SKM-1 (cell line): ENCODE results near the gene TXNDC8.

Experiments used
- DNase-seq: peaks from one replicate; lab custom pipeline; 2025; ENCODE audit not compliant: unreplicated experiment; lab: John Stamatoyannopoulos, UW

The TXNDC8 gene

DNA sequence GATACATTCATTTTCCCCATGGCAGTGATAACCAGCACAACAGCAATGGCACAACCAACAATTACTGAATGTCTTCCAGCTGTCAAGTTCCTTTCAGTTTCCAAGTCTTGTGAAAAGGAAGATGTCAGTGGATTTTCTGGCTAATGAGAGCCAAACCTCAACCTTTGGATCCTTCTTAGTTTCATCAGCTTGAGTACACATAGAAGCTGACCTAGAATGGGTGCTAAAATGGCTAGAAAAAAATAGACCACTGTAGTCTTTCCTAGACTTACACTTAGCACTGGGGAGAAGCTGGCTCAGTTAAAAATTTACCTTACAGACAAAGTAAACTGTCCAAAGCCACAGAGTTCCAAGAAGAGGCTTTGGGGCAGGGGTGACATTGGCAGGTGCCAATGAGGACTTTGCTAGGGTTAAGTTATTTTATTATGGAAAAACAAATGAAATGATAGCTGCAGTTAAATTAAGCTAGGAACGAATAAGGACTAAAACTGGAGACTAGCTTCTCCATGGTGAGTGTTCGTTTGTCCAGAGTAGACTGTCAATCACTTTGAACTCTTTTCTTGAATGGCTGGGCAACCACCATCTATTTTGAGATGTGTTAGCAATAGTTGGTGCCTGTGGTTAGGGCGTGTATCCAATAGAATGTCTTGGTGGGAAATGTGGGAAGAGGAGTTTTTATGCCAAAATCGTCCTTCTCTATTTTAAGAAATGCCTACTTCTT, 55.5 kb downstream of the TXNDC8 start:
- peak; percentile 24 for DNase-seq

DNA sequence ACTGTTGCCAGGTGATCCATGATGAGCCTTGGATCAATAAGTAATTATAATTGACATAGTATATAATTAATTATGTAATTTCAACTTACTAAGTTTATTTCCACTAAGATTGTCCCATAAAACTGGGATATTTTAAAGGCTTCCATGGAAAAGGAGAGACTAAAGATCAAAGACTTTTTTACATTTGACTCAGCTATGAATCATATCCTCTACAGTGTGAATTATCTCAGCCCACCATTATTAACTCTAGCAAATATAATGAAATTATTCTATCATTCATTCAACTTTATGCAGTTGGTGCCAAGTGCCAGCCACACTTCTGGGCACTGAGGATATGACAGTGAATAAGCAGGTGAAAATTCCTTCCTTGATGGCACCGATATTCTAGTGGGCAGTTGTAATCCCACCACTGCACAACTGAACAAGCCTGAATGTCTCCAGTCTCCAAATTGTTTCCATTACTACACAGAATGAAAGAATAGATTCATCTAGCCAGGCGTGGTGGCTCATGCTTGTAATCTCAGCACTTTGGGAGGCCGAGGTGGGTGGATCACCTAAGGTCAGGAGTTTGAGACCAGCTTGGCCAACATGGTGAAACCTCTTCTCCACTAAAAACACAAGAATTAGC, 59.5 kb downstream of the TXNDC8 start:
- DNase-seq = no peak

DNA sequence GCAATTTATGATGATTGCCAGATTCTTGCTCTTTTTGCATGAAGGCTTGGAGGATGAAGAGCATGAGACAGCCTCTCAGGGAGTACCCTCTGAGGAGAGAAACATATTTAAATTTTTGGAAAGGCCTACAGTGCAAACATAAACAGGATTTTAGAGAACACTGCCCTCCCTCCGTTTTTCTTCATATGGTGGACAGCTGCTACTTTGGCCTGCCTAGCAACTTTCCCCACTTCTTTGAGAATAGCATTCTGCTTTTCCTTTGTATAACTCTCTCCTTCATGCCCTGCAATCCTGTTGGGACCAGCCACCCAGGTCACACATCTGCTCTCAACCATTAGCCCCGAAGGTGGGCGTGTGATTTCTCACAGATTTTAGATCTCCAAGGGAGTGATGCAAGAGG, 60.9 kb downstream of the TXNDC8 start:
- DNase-seq = no peak

DNA sequence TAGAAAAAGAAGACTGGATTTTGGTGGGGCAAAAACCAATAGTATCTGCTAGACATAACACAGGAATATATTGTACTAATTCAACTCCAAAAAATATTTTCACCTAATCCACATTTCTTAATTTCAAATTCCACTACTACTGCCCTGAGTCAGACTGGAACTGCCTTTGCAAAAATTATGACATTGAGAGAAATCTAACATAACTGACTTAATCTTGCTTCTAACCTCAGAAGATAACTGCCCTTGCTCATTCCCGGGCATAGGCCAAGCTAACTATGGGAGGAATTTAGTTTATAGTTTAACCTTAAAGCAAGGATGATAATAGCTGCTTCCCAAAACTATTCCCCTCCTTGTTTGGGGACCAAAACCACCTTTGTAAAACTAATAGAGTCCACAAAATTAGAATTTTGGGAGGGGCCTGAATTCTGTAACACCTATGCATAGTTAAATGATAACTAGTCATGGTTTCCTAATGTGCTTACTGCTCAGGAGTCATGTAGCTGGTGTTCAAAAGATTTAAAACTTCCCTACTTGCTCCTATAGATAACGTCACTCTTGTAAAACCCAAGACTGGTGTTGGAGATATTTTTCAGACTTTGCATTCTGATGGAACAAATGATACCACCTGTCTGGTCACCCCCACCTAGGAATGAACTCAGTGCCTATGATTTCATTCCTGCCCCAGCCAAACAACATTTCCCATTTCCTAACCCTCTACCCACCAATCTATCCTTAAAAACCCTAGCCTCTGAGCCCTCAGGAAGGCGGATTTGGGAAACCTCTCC, 67.3 kb downstream of the TXNDC8 start:
- no peak for DNase-seq

DNA sequence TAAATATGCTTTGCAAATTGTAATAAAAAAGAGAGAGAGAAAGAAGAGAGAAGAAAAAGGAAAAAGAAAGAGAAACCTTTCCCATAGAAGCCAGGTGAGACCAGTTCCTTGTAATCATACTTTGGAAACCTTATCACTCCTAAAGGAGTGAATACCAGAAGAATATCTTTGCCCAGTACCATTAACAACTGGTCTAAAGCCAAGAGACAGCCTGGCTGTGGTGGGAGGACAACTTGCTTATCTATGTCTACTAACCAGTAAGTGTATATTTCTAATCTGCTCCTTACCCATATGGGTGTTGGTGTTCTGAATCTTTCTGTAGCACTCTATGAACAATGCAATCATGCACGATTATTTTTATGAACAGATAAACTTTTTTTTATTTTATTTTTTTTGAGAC, 70.9 kb downstream of the TXNDC8 start:
- no peak for DNase-seq

DNA sequence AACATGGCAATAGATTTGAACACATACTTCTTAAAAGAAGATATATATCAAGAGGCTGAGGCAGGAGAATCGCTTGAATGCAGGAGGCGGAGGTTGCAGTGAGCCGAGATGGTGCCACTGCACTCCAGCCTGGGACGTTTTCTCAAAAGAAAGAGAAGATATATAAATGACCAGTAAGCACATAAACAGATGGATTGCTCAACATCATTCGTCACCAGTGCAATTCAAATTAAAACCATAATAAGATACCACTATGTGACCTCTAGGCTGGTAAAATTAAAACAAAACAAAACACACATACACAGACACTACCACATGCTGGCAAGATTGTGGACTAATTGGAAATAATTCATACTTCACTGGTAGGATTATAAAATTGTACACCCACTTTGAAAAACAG, 76.0 kb downstream of the TXNDC8 start:
- DNase-seq = no peak

DNA sequence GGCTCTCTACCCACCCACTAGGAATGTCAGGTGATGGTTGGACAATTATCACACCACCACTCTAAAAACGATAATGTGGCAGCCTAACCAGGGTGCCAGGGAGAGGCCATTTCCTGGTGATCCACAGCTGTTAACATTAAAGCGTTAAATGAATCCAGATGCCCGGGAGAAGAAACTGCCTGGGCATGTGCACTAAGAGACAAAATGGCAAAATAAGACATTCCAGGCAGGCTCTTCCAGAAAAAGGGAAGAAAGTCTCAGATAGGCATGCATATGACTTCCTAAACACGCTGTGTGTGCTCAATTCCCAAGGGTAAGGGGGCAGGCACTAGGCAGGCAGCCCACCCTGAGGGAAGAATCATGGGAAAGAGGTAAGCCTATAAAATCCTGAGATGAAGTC, 76.8 kb downstream of the TXNDC8 start:
- DNase-seq = no peak

DNA sequence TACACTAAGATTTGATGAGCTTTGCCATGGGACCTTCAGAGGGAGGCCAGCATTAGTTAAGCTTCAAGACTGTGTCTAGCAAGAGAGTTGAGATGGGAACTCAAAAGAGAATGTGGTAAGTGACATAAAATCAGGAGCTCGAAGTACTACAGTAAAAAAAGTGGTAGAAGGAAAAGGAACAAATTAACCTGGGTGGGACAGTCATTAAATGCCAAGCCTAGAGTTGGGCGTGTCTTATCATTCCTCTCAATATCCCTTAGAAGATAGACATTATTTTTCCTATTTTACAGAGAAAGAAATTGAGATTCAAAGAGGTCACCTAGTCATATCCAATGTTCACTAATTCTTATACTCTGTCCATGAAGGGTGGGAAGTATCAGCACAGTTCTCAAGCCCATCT, 78.1 kb downstream of the TXNDC8 start:
- no peak for DNase-seq

DNA sequence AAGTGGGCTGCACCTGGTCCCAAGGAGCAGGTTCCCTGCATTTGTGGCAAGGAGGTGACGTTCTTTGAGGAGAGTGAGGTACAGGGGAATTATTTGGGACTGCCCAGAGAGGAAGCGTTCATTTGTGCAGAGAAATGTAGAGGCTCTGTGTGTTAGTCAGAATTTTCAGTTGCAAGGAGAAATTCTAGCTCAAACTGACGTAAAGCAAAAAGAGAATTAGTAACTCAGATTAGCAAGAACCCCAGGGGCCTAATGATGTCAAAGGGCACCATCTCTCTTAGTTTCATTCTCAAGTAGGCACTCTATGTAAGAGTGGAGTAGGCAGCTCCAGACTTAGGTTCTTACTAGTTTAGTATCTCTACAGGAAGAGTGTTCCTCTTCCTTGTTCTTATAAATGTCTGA, 79.0 kb downstream of the TXNDC8 start:
- DNase-seq = no peak

DNA sequence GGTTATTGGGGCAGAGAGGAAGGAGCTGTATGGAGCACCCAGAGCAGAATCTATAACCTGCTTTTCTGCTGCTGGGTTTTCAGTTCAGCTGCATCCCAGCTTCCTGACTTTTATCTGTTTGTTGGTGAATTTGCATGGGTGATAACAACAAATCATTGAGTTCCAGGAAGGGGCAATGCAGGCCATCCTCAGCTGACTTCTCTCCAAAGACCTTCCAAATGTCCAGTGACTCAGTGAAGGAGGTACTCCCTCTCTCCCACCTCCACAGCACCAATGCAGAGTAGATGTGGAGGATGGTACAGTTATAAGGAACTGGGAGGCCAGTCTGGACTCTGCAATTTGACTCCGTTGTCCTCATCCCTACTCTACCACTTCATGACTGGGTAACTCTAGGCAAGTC, 79.7 kb downstream of the TXNDC8 start:
- DNase-seq = no peak

DNA sequence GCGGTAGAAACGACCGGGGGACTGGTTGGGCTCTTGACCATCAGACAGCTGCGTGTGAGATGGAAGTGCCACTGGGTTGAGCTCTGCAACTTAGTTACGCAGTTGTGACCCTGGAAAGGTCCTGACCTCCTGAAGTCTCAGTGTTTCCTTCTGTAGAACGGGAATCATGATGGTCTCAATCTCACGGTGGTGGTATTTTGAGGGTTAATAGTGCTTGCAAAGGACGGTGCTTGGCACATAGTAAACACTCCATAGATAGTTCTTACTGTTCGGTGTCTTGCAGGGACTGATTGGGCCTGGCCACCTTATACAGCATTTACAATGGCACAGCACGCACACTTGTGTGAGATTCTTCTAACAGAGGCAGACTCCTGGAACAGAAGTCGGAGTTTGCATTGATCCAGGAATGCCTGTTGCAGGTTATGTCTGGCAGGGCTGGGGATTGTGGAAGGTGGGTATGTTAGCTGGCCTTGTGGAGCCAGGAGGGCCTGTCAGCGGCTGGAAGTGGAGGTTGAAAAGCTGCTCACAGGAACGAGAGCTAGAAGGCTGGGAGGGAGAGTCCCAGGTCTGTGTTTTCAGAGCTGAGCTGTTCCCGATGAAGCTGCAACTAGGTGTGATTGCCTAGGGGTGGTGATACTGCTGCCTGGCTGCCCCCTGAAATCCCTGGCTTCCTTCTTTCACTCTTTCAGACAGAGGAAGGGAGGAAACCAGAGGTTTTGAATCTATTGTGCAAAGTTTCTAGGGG, 80.4 kb downstream of the TXNDC8 start:
- DNase-seq = no peak

DNA sequence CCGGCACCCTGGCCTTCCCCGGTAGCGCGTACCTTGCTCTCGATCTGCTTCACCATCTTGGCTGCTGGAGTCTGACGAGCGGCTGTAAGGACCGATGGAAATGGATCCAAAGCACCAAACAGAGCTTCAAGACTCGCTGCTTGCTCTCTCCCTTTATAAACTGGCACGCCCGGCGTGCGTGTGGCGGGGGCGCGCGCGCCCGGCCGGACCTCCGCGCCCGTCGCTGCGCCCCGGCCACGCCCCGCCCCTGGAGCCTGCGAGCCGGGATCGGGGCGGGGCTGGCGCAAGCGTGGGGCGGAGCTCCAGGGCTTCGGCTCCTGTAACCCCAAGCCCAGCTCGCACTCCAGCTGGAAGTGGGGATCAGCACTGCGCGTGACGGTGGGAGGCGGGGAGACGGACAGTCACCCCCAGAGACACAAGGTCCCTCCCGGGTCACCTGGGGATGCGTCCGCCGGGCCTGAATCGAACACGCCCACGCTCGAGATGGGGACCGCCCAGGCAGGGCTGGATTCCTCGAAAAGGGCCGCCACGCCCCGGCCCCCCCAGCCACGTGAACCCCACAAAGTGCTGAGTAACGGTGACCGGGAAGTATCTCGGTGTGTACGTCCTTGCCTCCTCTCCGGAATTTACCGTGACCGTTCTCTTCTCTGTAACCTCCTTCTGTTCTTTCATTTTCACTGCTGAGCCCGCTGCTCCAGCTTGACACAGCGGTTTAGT, 81.1 kb downstream of the TXNDC8 start, which contains the start of gene TXN:
TXN (minus strand) TSS at position 128 of the 717 bp plus-strand sequence; CDS start at position 56, 72 bp downstream.
- DNase-seq = peak; percentile 44

DNA sequence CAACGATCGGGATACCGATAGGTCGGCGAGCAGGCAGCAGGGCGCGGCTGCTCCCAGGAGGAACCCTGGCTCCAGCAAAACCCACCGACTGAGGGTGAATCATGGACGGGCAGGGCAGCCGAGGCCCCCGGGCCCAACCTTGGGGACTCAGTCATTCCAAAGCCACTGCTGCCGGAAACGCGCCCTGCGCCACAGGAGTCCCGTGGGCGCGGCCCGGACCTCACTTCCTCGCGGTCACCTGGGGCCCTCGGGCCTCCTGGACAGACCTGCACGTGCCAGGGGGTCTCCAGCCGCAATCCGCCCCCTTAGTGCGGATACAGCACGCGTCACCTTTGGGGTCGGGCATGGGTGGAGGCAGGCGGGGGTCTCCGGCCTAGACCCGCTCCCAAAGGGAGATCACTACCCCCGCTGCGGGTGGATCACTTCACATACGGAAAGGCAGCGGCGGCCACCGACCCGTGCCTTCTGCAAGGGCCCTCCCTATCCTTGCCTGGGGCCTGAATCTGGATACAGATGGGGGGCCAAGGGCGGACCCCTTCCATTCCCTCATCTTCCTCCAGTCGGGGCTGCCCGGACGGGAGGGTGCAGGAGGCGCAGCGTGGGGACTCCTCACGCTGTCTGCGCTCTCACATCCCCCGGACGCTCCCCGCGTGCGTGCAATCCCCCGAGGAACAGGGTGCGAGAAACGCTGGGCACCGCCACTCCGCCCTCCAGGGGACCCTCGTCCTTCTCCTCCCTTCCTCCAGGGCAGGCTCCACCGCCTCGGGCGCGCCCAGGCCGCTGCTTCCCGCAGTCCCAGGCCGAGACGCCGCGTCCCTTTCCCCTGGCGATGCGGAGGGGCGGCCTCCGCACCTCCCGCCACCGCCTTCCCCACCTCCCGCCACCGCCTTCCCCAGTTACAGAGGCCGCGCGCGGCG, 81.9 kb downstream of the TXNDC8 start:
- no peak for DNase-seq

DNA sequence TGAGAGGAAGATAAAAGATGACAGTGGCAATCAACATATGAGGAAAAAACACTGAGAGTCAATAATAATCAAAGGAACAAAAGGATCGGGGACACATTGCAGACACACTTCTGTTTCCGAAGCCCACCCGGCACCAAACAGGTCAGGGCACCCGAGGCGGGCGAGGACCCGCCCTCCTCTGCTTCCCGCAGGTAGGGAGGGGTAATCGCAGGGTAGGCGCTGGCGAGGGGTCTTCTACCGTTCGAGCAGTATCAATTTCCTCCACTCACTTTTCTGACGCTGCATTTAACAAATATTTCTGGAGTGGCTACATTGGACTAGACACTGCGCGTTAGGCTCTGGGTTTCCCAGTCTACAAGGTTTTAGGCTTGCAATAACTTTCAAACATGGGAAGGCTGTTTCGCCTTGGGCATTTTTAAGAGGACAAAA, 82.6 kb downstream of the TXNDC8 start:
- DNase-seq = no peak

DNA sequence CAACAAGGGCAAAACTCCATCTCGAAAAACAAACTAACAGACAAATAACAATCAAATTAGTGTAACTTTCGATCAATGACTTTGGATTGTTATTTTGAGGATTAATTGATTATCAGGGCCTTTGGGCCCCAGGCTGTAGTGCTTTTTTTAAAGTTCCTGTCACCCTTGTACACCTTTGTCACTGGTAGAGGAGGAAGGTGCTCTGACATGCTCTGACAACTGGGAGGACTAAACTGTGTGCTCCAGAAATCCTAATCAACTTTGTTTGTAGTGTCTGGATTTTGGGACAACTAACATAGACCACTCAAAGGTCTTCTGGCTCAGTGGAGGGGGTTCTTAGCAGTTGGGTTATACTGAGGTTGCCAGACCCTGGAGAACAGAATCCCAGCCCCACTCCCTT, 83.2 kb downstream of the TXNDC8 start:
- DNase-seq = no peak
